Middle frontal gyrus (tissue), 1 donor: ENCODE results near the gene TMCC1.
"Not testable (repeated sequence)": the region's sequence is repeated elsewhere in the genome, so short reads cannot be mapped to it uniquely, and the experiment has no call there.

ENCODE experiments used
- DNase-seq: peaks from one replicate; pipeline ENCODE4 v3.0.0-alpha.2; 2015; ENCODE audit warnings: low spot score; ENCODE audit errors: extremely low spot score

The TMCC1 gene

DNA sequence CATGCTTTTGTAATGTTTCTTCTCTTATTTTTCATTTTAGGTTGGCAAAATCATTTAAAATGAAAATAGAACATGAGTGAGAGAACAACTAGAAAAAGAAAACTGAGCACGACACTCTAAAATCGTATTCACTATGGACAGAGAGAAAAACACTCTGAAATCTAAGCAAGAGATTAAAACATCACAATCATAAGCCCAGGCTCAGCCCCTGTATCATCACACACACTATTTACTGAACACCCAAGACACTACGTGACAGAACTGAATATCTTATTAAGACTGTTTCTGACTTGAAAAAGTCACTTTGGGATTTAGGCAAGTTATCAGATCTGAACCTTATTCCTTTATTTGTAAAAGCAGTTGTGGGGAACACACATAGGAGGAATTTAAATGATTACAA is 204.5 kb downstream of the TMCC1 start:
- DNase-seq = no peak

DNA sequence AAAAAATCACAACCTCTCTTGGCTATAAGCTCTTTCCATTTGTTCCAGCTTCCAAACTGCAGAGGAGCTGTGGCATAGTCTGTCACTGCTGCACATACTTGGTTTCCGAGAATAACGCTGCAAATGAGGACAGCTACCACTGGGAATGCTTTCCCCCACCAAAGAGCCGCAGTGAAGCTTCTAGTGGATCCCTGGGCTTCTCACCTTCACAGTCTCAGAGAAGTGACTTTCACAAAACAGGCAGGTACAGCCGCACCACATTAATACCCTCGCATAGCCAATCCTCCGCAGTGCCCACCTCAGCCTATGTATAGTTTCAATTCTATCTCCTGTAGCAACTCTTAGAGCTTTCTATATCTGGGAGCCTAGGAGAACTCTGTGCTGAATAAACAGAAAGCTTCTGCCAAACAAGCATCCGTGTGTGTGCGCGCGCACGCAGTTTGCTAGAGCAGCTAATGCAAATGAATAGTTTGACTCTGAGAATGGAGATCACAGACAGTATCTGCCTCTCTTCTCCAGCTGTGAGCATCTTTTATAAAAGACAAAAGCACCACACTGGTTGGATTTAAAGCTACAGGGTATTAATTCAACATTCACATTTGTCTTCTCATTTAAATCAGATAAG is 205.1 kb downstream of the TMCC1 start:
- peak; percentile 86 for DNase-seq

DNA sequence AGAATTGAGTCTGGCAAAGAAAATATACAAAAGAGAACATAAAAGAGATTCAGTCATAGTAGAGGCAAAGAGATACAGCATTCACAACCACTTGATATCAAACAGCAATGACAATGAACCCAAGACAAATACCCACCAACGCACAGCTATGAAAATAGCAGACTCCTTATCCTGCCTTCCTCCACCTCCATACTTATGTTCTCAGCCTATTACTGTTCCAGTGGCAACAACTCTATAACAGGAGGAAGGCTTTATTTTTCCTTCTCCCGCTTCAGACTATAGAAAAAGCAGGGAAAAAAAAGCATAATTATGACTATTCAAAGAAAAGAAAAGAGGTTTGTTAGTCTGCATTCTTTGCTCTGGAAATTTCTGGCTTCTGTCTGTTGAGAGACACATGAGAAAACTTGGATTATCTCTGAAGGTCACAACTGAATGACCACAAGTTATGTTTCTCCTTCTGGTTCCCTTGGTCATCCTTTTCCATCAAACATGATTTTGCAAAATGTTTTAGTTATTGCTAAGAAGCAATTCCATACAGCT is 205.9 kb downstream of the TMCC1 start:
- DNase-seq = peak; percentile 29

DNA sequence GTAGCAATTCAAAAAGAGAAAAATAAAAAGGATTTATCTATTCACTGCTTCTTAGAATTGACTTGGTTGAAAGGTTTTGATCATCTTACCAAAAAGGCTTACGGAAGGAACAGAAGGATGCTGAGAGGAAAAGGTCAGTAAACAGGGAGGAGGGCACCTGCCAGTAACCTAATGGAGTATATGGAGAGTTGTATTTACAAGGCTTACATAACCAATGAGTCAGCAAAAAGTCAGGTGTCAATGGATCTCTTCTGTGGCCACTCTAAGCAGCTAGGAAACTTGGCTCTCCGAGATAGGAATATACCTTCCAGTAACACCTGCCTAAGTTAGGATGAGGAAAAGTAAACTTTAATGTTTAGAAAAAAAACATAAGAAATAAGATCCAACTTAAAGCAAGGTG is 206.6 kb downstream of the TMCC1 start:
- DNase-seq = no peak

DNA sequence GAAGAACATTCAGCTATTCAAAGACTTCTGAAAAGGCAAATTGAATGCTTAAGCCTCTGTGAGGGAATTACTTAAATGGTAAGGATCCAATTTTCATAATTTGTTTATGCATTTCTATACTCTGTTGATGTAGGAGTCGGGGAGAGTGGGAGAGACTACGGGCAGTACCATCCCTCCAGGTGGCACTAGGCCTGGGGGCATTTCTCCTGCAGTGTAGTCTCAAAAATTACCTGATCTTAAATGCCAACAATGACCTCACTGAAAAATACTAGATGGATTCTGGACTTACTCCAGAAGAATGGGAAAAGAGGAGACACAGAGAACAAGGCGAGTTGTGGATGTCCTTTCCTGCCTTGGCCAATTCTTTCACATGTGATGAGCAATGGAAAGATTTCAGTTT is 209.2 kb downstream of the TMCC1 start:
- DNase-seq = no peak

GRCh38 chr3:129683201-129683600 is 210.3 kb downstream of the TMCC1 start:
- no peak for DNase-seq

DNA sequence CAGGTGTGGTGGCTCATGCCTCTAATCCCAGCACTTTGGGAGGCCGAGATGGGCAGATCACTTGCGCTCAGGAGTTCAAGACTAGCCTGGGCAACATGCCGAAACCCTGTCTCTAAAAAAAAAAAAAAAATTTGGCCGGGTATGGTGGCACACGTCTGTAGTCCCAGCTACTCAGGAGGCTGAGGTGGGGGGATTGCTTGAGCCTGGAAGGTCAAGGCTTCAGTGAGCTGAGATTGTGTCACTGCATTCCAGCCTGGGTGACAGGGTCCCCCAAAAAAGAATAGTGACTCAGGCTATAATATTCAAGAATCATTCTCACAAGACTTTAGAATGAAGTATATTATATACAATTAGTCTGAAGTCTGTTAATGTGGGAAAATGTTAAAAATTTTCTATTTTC is 216.5 kb downstream of the TMCC1 start:
- DNase-seq = no peak

GRCh38 chr3:129674798-129675123 is 218.8 kb downstream of the TMCC1 start:
- DNase-seq = not testable (repeated sequence)

- no peak for DNase-seq
Observed at GRCh38 chr3:129673897-129674797, 219.4 kb downstream of the TMCC1 start.

- DNase-seq = no peak
Observed at GRCh38 chr3:129673012-129673411, 220.5 kb downstream of the TMCC1 start.

GRCh38 chr3:129672412-129672811 is 221.1 kb downstream of the TMCC1 start:
- DNase-seq = no peak

DNA sequence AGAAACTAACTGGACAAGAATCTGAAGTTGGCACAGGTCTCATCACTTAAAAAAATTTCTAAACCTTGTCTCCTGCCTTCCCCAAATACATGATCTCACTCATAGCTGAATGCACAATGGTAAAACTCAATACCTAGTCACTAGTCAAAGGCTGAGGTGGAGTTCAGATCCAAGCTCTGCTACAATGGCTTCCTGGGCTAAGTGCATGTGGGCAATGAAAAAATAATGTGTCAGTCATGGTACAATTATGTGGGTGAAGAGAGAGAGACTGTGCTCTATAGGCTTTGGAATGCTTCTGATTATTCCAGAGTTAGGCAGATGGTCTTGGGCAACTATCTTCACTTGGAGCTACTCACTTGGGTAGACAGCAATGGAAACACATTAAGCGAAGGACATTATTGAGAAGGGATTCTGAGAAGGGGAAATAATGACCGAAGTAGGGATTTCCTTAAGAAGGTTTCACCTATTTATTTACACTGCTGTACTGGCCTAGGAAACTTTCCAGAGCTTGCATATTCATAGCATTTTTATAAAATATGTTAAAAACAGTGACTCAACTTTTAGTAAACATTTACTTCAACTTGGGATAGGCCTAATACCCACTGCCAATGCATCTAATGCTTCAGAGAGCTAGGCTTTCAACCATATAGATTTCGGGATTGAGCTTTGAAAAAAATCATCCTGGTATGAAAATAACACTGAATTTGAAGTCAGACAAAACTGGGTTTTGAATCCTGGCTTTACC is 228.3 kb downstream of the TMCC1 start:
- DNase-seq = no peak

GRCh38 chr3:129663930-129664646 is 229.4 kb downstream of the TMCC1 start:
- no peak for DNase-seq

GRCh38 chr3:129663045-129663446 is 230.5 kb downstream of the TMCC1 start:
- DNase-seq = no peak

DNA sequence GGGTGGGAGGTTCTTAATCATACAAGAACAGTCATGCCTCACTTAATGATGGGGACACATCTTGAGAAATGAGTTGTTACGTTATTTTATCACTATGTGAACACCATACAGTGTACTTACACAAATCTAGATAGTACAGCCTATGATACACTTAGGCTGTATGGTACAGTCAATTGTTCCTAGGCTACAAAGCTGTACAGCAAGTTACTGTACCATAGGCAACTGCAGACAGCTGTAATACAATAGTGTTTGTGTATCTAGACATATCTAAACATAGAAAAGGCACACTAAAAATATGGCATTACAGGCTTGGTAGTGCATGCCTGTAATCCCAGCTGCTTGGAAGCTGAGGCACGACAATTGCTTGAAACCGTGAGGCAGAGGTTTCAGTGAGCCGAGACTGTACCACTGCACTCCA is 231.3 kb downstream of the TMCC1 start:
- DNase-seq = no peak

DNA sequence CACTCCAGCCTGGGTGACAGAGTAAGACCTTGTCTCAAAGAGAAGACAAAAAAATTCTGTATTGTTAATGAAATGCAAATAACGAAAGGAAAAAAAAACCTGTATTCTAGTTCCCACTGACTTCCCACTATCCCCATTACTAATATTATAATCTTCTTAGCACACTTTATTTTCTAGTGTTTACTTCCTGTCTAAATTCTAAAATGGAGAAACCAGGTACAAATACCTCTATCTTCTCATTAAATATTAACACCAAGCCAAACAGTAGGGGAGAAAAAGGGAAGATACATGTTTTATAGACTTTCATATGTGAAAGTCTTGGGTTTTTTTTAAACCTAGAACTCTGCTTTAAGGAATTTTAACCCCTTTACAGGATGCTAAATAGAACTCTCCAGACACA is 231.7 kb downstream of the TMCC1 start:
- no peak for DNase-seq

- DNase-seq = no peak
Observed at GRCh38 chr3:129658110-129658843, 235.2 kb downstream of the TMCC1 start.

DNA sequence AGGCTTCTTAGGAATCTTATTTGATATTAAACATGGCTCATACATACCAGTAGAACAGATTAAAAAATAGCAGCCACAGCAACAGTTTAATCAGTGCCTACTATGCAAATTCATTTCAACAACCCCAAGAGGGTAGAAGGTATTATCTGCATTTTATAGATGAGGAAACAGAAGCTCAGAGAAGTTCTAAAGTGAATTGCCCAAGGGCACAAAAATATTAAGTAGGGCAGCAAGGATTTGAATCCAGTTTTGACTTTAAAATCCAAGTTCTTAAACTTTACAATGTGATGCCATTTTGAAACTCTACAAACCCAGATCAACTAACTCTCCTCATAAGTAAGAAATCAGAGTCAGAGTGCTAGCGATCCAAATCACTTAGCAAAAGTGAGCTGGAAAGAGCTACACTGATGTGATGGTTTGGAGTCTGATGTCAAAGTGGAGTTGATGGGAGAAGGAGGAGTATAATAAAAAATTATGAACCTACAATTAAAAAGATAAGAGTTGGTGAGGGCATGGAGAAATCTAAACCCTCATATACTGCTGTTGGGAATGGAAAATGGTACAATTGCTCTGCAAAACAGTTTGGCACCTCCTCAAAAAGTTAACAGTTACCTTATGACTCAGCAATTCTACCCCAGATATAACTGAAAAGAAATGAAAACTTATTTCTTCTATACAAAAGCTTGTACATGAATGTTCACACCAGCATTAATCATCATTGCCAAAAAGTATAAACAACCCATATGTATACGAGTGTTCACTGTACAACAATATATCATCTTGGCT is 236.1 kb downstream of the TMCC1 start:
- DNase-seq = no peak

- DNase-seq = no peak
Observed at GRCh38 chr3:129656659-129657247, 236.8 kb downstream of the TMCC1 start.
